HTR-8/SVneo (cell line): ENCODE measurements around the gene OR13F1.
"Not testable (repeated sequence)": the region's sequence is repeated elsewhere in the genome, so short reads cannot be mapped to it uniquely, and the experiment has no call there.

Experiments
- DNase-seq: peaks from one replicate; pipeline ENCODE4 v3.0.0; 2011; ENCODE audit warnings: low spot score, mixed read lengths; ENCODE audit not compliant: insufficient read length
- FAIRE-seq: peaks from 2 replicates; lab custom pipeline; 2011; peaks lifted over from hg19 to GRCh38; lab: Jason Lieb, UNC

Gene OR13F1, protein sequence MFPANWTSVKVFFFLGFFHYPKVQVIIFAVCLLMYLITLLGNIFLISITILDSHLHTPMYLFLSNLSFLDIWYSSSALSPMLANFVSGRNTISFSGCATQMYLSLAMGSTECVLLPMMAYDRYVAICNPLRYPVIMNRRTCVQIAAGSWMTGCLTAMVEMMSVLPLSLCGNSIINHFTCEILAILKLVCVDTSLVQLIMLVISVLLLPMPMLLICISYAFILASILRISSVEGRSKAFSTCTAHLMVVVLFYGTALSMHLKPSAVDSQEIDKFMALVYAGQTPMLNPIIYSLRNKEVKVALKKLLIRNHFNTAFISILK

DNA sequence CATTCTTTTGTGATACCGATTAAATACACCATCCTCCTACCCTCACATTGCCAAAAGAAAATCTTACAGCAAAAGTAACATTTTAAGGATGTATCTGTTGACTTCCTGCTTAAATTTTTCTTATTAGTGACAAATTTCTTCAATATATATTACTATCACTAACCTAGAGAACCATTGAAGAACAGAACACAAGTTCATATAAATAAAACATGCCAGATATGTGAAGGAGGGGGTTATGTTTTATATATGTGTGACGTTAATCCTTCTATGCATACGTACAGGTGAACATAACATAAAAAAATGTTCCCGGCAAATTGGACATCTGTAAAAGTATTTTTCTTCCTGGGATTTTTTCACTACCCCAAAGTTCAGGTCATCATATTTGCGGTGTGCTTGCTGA, at the start of gene OR13F1:
Gene OR13F1 (plus strand): TSS at position 301 of the 400 bp plus-strand sequence. CDS start 0 bp downstream, at position 301.
- no peak for FAIRE-seq

DNA sequence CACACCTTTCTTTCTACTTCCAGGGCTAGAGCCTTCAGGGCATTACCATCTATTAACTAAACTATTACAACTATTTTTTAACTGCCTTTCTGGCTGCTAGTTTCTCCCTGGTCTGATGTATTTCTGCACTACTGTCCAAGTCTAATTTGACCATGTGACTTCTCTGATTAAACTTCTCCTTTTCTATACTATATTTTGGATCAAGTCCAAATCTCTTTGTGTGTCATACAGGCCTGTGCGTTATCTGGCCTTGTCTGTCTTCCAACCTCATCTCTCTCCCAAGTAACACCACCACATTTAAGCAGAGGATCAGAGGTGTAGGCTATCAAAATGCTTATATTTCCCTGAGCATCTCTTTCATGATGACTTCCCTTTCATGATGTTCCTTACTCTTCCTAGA, 47.2 kb upstream of the OR13F1 start:
- no peak for FAIRE-seq
- no peak for DNase-seq

More for the DNA sequence above, at the start of gene OR13F1:
- DNase-seq, result no peak

DNA sequence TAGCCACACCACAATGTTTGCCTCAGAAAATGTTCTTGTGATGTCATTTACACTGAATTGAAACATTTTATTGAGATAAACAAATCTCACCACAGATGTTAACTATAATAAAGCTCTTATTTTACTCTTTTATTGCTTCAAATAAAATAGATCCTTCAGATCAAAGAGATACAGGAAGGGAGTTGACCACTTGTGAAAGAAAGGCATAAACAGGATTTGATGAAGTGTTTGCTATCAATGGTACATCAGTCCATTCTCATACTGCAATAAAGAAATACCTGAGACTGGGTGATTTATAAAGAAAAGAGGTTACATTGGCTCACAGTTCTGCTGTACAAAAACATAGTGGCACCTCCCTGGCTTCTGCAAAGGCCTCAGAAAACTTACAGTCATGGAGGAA, 40.2 kb upstream of the OR13F1 start:
- DNase-seq (no peak), FAIRE-seq (no peak)

DNA sequence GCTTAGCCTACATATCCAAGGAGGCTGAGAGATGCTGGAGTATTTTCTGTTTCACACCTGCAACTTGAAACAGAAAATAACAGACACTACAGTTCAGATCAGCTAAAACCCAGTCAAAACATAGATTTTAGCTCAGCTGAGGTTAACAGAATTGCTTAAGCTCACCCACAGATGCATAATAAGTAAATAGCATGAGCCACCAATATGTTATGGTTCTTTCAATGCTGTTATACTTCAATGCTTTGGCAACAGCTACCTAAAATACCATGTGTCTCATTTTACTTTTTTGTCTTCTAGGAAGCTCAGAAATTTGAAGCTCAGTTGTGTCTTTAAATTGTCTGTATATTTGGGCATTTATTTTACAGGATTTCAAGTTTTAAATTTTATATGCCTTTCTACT, 35.8 kb upstream of the OR13F1 start:
- FAIRE-seq (no peak), DNase-seq (no peak)

DNA sequence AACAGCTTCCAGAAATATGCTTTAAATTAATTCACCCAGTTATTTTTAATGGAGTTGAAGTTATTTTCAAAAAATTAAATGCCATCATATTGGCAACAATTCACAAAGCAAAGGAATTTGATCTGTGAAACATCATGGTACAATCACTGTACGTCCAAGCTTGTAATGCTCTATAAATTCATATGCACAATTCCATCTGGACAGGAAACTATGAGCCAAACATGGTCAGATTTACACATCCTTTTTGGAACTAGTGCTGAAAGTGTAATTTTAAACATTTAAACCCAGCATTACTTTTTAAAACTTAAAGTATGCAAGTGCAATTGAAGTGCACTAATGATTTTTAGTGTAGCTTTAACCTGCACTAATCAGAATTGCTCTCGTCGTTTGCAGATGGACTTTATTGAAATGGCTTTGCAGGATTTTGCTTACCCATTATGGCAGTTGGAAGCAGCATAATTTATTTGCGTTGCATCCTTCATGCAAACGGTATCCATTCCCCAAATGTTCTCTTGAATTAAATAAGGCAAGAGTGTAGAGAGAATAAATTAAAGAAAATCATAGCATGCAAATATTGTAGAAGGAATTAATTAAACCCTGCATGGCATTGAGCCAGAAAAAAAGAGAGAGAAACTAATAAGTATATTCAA, 21.0 kb upstream of the OR13F1 start:
- DNase-seq (no peak), FAIRE-seq (no peak)

DNA sequence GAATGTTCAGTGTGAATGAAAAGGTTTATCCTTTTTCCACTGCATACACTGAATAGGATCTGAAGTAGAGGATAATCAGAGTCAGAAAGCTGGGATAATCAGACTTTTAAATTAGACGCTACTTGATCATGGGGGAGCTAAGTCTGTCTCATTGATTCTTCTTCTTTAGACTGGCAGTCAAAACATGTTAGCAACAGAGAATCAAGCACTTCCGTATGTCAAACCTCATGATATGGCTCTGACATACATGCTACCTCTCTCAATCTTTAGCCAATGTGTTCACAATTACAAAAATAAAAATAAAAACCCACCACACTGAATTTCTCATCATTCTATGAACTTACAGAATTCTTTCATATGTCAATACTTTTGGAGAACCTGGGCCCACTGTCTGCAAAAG, 19.0 kb upstream of the OR13F1 start:
- DNase-seq (no peak), FAIRE-seq (no peak)

DNA sequence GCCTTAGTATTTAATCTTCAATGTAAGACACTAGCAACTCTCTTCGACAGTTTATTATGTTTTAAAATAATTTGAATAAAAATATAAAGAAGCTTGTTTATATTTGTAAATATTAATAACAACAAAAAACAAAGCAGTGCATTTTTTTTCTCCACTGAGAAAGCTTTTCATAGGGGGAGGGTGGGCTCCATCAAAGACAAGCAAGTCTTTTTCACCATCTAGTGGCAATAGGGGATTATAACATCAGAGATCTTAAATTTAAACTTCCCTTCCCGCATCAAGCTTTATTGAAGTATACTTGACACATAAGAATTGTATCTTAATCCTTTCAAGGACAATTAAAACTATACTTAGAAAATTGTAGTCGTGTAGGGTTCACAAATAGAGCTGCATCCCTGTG, 9.3 kb upstream of the OR13F1 start:
- DNase-seq (peak; percentile 35), FAIRE-seq (no peak)

DNA sequence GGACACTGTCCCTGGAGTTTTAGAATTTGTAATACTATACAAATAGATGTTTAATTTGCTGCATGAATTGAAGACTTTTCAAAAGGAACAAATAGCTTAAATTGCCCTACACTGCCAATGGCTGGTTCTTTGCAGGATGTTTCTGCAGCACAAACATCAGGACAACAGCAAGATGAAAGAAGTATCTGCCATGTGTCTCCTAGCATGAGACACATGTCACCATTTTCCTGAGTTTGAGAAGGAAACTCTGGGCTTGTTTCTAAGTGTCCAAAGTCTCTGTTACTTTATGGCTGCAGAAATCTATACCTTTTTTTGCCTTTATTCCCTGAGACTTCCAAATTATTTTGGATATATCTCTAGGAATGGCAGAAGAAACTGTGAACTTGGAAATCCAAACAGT, 623 bp upstream of the OR13F1 start:
- DNase-seq (no peak), FAIRE-seq (no peak)

DNA sequence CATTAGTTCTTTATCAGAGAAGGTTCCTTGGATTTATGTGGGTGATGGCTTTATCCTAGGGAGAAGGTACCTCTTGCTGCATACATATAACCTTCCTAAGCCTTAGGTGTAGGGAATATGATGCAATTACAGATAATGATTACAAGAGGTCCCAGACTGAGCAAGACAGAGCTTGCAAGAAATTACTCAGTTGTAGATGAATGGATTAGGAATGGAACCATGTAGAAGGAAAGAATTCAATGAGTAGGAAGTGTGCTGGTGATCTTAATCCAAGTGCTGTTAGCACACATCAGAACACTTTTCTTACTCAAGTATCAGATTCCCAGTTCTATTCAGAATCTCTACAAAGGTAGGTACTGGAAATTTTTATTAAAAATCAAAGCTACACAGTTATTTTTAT, 2.5 kb downstream of the OR13F1 start:
- DNase-seq (no peak), FAIRE-seq (no peak)

DNA sequence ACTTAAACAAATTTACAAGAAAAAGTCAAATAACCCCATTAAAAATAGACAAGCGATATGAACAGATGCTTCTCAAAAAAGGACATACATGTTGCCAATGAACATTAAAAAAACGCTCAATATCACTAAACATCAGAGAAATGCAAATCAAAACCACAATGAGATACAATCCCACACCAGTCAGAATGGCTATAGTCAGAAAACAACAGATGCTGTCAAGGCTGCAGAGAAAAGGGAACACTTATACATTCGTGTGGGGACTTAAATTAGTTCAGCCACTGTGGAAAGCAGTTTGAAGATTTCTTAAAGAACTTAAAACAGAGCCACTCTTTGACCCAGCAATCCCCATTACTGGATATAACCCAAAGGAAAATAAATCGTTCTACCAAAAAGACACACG, 10.8 kb downstream of the OR13F1 start:
- DNase-seq, result no peak
- no peak for FAIRE-seq

DNA sequence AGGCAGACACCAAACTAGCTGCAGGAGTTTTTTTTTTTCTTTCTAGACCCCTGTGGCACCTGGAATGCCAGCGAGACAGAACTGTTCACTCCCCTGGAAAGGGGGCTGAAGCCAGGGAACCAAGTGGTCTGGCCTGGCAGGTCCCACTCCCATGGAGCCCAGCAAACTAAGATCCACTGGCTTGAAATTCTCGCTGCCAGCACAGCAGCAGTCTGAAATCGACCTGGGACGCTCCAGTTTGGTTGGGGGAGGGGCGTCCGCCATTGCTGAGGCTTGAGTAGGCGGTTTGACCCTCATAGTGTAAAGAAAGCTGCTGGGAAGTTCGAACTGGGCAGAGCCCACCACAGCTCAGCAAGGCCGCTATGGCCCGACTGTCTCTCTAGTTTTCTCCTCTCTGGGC, 16.2 kb downstream of the OR13F1 start:
- DNase-seq, FAIRE-seq: not testable (repeated sequence)

DNA sequence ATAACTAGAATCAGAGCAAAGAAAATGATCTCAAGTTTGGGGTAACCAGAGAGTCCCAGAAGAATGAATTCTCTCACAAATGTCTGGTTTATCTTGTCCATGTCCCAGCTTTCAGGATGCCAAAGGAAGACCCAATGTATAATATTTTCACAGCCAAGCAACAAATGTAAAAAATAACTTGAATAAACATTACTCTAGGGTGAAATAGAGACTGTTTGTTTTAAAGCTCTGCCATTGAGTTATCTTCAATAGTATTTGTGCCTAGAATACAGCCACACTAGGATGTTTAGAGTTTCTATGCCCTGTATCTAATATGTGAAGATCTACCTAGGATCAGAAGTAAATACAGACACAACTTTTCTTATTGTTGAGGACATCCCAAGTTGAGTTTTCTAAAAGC, 23.0 kb downstream of the OR13F1 start, which contains the start of gene OR13C4:
Gene OR13C4 (minus strand): TSS at position 101 of the 400 bp plus-strand sequence. CDS start 0 bp downstream, at position 101.
- DNase-seq (no peak), FAIRE-seq (no peak)

DNA sequence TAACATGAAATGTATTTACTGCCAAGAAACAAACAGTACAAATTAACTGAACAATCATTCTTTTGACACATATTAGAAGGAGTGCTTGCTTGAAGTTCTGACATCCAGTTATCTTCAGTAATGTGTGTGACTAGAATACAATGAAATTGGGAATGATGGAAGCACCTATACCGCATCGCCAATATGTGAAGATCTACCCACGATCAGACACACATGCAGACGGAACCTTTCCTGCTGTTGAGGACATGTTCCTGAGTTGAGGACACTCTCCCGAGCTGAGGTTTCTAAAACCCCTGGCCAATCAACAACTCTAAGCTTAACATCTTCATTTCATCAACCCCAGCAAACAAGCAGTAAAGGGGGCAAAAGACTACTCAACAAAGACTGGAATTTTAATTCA, 32.7 kb downstream of the OR13F1 start, which contains the start of gene OR13C3:
Gene OR13C3 (minus strand): TSS at position 101 of the 400 bp plus-strand sequence. CDS start 133 bp downstream, outside the sequence.
- FAIRE-seq, result no peak
- no peak for DNase-seq

DNA sequence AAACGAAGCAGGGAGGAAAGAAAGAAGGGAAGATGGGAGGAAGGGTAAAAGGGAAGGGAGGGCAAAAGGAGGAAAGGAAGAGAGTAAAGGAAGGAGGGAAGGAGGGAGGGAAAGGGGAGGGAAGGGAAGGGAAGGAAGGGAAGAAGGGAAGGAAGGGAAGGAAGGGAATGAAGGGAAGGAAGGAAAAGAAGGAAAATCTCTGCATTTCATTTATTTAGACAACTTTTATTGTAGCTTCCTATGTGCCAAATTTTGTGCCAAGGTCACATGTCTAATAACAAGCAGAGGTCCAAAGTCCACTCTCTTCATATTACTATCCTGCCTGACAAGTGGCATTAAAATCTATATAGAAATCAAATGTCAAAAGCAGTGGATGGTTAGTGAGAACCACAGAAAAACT, 35.2 kb downstream of the OR13F1 start:
- FAIRE-seq (no peak), DNase-seq (no peak)

DNA sequence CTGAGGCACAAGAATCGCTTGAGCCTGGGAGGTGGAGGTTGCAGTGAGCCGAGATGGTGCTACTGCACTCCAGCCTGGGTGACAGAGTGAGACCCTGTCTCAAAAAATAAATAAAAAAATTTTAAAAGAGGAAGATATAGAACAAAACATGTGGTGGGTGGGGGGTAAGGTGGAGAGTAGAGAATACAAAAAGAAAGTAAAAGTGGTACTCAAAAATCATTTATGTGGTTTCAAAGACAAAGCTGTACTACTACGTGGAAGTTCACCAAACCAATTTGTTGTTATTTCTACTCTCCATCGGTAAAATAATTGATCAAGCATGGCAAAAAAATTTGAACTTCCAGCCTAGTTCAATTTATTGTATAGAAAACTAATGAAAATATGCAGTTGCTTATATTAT, 40.6 kb downstream of the OR13F1 start:
- FAIRE-seq (no peak), DNase-seq (no peak)

DNA sequence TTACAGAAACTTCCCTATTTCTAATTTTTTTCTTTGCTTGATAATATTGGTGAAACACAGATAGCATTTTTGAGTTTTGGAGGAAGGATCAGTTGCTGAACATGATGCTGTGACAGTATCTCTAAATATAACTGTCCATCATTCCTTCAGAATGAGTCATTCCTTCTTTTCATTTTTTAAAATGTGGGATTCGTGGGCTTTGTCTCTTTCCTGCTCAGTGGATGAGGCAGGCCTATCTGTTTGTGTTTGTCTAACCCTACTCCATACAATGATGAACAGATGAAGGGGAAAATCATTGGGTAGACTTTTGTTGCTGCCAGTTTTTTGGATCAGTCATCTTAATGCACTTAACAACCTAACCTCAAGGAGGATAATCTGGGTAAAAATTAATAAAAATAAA, 49.2 kb downstream of the OR13F1 start:
- no peak for FAIRE-seq
- DNase-seq, result peak; percentile 2
